Bronchial epithelial cell (primary cell): ENCODE measurements around the gene COX19. TPM values are rescaled to one million over a fixed set of nuclear protein-coding genes. Genes with fewer than 3 reads are reported as not detected.

Experiments
- DNase-seq: peaks from one replicate; pipeline ENCODE4 v3.0.0-alpha.2; 2010; ENCODE audit warnings: low read depth
- FAIRE-seq: peaks from 2 replicates; lab custom pipeline; 2011; peaks lifted over from hg19 to GRCh38; lab: Jason Lieb, UNC
- H3K27me3 ChIP-seq: 2 replicates; pipeline ENCODE4 v1.5.1; 2011; ENCODE audit warnings: low read length; ENCODE audit not compliant: control insufficient read depth, insufficient read depth
- H3K36me3 ChIP-seq: 2 replicates; pipeline ENCODE4 v1.5.1; 2011; ENCODE audit warnings: low read length; ENCODE audit not compliant: control insufficient read depth, insufficient read depth
- H3K4me3 ChIP-seq: 2 replicates; pipeline ENCODE4 v1.5.1; 2011; ENCODE audit warnings: mild to moderate bottlenecking, low read depth, low read length, control low read depth
- total RNA-seq: library from RNA; depleted of rRNA; stranded (reverse); fragments of >200 nt; gene quantifications from 2 replicates; pipeline ENCODE4 v1.2.1, GENCODE V29; 2014
- TF ChIP-seq, protein P1 (sequence below): IDR thresholded peaks from 2 replicates; pipeline ENCODE4 v1.5.1; 2011; ENCODE audit warnings: mild to moderate bottlenecking, moderate library complexity, low read length, control low read depth, inconsistent platforms; ENCODE audit not compliant: insufficient read depth, severe bottlenecking

The COX19 gene
- total RNA-seq, 1 donor from 2014 or later: 12.9 TPM

DNA sequence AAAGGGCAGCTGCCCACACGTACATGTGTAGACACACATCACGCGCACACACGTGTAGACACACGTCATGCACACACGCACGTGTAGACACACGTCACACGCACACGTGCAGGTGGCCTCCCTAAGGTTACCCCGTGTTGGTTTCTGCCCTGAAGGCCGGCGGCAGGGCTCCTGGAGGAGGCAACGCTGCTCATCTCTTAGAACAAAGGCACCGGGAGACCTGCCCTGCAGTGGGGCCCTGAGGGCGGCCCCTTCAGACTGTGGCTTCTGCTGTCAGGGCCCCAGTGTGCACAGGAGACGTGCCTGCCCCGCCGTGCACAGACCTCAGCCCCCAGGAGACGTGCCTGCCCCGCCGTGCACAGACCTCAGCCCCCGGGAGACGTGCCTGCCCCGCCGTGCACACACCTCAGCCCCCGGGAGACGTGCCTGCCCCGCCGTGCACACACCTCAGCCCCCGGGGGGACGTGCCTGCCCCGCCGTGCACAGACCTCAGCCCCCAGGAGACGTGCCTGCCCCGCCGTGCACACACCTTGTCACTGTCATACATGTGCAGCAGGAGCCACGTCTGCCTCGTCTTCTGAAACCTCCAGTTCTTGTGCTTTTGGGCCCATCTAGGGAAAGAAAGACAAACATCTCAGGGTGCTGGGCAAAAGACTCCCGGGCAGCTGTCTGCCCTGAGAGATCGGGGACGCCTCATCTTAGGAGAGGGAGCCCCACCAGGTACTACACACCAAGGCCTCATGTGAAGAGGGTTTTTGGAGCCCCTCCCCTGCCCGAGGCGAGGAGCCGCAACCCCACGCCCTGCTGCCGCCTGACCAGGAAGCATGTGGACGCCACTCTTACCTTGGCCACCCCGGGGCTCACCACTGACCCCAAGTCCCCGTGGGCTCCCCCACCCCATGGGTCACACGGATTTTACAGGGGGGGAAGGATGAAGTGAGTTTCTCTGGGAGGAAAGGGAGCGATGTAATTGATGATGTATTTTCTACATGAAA lies 24.9 kb upstream of the COX19 start:
- H3K36me3 ChIP-seq: peaks cover 11% of the 10 kb centered on the region
- H3K4me3 ChIP-seq: no peak overlapping the region
- no peaks in the 10 kb centered on the region for H3K27me3 ChIP-seq
- peak; percentile 32 for FAIRE-seq
- TF ChIP-seq, protein P1, sequence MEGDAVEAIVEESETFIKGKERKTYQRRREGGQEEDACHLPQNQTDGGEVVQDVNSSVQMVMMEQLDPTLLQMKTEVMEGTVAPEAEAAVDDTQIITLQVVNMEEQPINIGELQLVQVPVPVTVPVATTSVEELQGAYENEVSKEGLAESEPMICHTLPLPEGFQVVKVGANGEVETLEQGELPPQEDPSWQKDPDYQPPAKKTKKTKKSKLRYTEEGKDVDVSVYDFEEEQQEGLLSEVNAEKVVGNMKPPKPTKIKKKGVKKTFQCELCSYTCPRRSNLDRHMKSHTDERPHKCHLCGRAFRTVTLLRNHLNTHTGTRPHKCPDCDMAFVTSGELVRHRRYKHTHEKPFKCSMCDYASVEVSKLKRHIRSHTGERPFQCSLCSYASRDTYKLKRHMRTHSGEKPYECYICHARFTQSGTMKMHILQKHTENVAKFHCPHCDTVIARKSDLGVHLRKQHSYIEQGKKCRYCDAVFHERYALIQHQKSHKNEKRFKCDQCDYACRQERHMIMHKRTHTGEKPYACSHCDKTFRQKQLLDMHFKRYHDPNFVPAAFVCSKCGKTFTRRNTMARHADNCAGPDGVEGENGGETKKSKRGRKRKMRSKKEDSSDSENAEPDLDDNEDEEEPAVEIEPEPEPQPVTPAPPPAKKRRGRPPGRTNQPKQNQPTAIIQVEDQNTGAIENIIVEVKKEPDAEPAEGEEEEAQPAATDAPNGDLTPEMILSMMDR: no peak
- DNase-seq: no peak

DNA sequence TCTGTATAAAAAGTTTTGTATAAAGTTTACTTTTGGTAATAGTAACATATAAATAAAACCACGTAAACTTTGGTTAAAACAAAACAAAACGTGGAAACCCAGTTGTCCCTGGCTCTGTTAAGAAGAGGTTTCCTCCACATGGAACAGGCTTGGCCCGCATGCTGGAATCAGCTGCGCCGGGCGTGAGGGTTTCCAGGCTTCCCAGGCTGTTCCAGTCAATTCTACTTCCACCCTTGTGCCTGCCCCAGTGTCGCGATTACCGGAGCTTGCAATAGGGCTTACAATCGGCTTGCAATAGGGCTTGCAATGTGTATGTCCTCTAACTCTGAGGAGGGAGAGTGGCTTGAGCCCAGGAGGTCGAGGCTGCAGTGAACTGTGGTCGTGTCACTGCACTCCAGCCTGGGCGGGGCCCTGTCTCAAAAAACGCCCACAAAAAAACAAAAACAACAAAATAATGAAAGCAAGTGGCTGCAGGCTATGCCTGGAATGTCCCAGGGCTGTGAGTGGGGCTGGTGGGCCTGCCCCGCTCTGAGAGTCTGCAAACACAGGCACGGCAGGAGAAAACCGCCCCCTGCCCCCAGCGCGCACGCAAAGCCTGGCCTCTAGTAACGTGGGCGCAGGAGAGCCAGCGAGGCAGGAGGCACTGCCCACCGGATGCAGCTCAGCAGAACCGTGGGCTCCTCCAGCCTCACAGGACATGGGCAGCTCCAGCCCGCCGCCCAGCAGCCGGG lies 24.0 kb upstream of the COX19 start:
- Histone ChIP-seq H3K27me3 (no peaks in the 10 kb centered on the region), H3K4me3 (no peak overlapping the region), H3K36me3 (peaks cover 11% of the 10 kb centered on the region)
- no peak for FAIRE-seq
- no peak for DNase-seq
- TF ChIP-seq, protein P1: no peak

DNA sequence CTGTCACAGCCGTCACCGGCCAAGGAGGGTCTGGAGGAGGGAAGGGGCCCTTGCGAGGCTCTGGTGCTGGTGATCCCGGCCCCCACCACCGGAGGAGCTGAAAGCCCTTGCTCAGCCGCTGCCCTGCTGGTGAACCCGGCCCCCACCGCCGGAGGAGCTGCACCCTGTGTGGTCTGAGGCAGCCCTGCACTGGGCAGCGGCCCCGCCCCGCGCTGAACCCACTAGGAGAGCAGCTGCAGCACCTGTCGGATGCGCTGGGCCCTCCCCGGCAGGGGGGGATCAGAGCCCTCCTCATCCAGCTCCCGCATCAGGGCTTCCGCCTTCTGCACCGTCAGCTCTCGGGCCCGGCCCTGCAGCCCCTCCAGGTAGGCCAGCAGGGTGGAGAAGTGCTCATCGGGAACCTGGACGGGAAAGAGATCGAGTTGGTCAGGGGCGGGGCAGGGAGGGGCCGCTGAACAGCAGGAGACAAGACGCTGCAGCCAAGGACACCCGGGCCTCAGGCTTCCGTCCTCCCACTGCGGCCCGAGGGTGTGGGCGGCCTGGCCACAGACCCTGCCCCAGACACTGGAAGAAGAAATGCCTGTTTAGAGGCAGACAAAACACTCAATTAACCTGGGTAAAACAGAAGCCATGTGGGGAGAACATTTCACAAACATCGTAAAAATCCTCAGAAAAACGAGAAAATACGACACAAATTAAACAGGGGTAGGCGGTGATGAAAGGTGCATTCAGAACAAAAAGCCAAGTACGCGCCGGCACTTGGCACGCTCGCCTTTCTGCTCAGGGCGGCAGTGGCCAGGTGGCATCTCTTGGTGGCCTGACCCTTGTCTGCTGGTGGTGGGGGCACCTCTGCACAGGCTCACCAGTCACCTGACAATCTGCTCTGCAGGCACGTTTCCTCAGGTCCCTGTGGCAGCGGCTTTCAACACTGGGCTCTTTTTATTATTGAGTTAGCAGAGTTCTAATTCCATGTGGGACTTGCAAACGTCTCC lies 22.4 kb upstream of the COX19 start:
- TF ChIP-seq, protein P1: no peak
- H3K27me3 ChIP-seq: no peaks in the 10 kb centered on the region
- FAIRE-seq: no peak
- H3K4me3 ChIP-seq: no peak overlapping the region
- peaks cover 10% of the 10 kb centered on the region for H3K36me3 ChIP-seq
- DNase-seq: no peak

DNA sequence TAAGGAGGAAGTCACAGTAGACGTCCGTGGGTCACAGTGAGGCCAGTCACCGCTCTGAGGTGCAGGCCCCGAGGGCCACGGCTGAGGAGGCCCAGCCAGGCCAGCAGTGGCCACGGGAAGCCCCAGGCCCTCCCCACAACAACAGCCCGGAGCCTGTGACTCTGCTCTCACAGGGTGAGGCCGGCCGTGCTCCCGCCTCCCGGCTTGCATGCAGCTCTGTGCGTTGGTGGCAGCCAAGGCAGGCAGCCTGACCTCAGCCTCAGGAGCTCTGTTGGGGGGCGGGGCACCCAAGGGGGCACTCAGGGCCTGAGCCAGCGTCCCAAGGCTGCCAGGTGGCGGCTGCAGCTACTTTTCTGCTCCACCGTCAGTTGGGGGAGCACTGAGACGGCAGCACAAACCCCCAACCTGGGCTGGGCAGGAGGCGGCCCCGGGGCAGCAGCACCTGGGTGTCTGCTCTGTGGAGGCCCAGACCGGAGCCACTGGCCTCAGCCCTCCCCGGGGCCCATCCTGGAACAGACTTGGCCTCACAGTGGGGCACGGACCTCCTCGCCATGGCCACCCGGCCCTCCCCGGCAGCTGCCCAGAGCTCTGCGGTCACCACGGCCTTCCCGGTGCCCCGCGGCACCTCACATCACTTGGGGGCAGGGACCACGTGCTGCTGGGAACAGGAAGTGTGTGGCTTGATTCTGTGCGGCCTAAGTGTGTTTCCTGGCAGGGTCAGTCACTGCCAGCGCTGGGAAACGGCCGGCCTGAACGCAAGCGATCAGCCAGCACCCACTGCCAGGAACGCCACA lies 20.9 kb upstream of the COX19 start:
- Histone ChIP-seq H3K36me3 (peaks cover 10% of the 10 kb centered on the region), H3K27me3 (no peaks in the 10 kb centered on the region), H3K4me3 (no peak overlapping the region)
- DNase-seq (no peak), FAIRE-seq (no peak)
- TF ChIP-seq, protein P1: no peak
